Hematopoietic multipotent progenitor cell (in vitro differentiated cells): ENCODE measurements around the gene ZNF814. TPM values are rescaled to one million over a fixed set of nuclear protein-coding genes. Genes with fewer than 3 reads are reported as not detected.
"Not testable (repeated sequence)": the region's sequence is repeated elsewhere in the genome, so short reads cannot be mapped to it uniquely, and the experiment has no call there.

Source experiments
- DNase-seq, 3 donors: peaks; one replicate each; pipeline ENCODE4 v3.0.0-alpha.2; 2011 to 2015; ENCODE audit warnings: low read depth in 2 of 3, low spot score in 2 of 3
- total RNA-seq: library from RNA; depleted of rRNA; stranded (reverse); fragments of >200 nt; gene quantifications from one replicate; pipeline ENCODE4 v1.2.3, GENCODE V29; 2012

ZNF814 gene
- total RNA-seq, 1 donor: 26.7 TPM

GRCh38 chr19:57867868-57868492, 20.9 kb downstream of the ZNF814 start:
- no peak for DNase-seq

DNA sequence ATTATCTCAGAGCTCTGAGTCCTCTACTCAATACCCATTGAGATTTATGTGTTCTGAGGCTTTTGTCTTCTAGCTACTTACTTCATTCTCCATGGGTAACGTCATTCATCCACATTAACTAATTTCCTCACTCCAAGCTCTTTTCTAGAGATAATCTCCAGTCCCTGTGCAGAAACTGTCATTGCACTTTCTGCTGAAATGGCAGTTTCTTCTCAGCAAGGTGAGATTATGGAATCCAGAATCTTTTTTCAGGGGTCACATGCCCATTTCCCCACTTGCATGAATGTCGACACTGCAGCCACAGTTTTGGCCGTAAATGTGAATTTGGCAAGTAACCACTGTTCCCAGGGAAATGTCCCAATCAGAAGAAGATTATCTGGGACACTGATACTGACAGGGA, 26.5 kb downstream of the ZNF814 start:
- not testable (repeated sequence) for DNase-seq

DNA sequence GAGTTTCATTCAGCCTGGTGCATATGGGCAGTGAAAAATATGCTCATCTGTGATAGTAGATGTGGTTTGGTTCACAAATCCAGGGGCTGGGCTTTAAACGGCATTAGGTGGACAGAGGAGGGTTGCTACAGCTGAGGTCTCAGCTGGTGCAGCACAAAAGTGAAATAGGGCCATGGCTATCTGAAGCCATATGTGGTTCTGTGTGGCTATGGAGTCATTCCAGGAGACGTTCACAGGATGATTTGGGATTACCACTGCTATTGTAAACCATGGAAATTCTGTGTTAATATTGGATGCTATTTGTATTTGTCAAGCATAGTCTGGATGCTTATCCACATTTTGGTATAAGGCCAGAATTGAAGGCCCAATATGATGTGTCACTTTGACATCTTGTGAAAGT, 34.7 kb downstream of the ZNF814 start:
- DNase-seq: not testable (repeated sequence)

- not testable (repeated sequence) for DNase-seq
Measured at GRCh38 chr19:57851812-57852603, 36.8 kb downstream of the ZNF814 start.

DNA sequence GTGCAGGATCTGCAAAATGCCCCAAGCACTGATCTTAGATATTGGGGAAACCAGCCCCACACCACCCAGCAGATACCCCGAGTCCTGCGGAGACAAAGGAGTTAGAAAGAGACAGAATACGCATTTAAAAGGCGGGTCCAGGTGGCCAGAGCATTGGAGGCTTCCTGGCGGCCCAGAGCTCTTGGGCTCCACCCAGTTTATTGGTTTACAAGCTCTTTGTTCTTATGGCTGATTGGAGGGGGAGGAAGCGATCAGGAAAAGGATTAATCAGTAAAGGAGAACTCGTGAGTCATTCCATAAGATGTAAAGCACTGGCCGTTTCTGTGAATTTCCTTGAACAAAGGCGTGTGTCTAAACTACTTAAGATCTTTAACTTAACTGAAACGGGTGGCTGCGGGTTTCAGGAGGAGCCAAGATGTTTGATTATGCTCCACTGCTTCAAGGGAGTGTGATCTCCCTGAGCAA, 38.3 kb downstream of the ZNF814 start:
- DNase-seq: no peak

GRCh38 chr19:57849666-57850473, 39.0 kb downstream of the ZNF814 start, which contains the start of gene ZNF587:
TSS of gene ZNF587 (plus strand) at chr19:57849859. CDS start at chr19:57850039, 180 bp downstream.
- peak; percentile 51 to 84 (median 73) for DNase-seq

GRCh38 chr19:57849162-57849665, 39.6 kb downstream of the ZNF814 start:
- DNase-seq: not testable (repeated sequence)

DNA sequence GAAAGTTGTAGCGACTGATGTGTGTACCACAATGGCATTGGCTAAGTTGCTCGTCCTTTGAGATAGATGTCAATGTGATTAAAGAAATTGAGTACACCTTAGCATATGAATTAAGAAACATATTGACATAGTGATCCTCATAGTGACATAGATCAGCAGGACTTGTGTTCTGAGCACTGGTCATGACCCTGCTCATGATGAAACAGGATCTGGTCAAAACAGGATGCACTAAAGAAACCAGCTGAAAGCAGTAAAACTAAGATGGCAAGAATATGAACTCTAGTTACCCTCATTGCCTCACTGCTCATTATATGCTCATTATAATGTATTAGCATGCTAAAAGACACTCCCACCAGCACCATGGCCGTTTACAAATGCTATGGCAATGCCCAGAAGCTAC, 41.7 kb downstream of the ZNF814 start:
- not testable (repeated sequence) for DNase-seq

- DNase-seq: no peak
Measured at GRCh38 chr19:57841122-57841763, 47.6 kb downstream of the ZNF814 start.

DNA sequence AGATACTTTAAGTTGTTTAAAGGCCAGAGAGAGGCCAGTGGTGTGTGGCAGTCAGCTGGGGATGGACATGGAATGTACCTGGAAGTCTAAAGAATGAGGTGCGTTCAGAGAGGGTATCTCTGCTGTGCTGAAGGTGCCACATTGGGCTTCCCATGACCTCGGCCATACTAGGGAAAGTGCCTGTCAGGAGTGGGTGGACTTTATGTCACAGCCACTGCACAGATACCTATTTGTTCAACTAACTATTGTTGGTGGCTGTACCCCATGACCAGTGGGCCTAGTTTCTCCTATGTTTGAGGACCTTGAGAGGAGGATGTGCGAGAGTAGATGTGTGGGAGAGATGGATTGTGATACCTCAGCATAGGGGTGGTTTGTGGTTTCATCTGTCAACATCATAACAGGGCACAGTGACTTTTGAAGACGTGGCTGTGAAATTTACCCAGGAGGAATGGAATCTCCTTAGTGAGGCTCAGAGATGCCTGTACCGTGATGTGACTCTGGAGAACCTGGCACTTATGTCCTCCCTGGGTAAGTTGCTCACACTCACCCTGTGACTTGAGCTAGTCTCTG, 50.1 kb downstream of the ZNF814 start:
- not testable (repeated sequence) for DNase-seq

DNA sequence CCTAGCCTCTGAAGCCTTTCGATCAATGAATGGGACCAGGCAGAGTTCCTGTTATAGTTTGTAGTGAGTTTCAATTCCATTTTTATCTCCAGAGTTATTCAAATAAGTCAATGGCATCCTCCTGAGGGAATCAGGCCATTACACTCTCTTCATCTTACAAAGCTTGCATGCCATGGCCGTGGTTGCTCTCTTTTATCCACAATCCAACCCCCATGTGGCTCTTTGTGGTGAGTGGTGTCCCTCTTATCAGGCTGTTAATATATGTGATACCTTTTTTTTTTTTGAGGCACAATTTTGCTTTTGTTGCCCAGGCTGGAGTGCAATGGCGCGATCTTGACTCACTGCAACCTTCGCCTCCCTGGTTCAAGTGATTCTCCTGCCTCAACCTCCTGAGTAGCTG, 51.8 kb downstream of the ZNF814 start:
- DNase-seq: not testable (repeated sequence)

- peak in 1 of 3 donors; percentile 40 for DNase-seq
Measured at GRCh38 chr19:57830071-57830602, 58.7 kb downstream of the ZNF814 start, which contains the start of gene ZNF587B. TSS of gene ZNF587B (plus strand) at chr19:57830299. CDS start at chr19:57830529, 230 bp downstream.

- no peak for DNase-seq
Measured at GRCh38 chr19:57829316-57829715, 59.5 kb downstream of the ZNF814 start.

DNA sequence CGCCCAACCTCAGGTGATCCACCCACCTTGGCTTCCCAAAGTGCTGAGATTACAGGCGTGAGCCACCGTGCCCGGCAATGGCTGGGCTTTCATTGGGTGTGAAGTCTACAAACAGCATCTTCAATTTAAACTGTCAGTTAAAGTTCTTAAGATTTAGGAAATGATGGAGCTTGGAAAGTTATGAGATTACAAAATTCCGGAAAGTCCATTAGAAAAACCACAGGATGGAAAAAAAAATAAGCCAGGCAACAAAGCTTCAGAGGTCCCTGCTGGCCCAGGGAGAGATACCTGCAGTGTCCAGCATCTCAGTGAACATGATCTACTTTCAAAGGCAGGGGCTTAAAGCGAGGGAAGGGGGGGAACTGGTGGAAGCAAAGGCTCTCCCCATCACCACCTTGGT, 63.3 kb downstream of the ZNF814 start:
- DNase-seq: no peak

GRCh38 chr19:57823608-57824007, 65.2 kb downstream of the ZNF814 start:
- not testable (repeated sequence) for DNase-seq

DNA sequence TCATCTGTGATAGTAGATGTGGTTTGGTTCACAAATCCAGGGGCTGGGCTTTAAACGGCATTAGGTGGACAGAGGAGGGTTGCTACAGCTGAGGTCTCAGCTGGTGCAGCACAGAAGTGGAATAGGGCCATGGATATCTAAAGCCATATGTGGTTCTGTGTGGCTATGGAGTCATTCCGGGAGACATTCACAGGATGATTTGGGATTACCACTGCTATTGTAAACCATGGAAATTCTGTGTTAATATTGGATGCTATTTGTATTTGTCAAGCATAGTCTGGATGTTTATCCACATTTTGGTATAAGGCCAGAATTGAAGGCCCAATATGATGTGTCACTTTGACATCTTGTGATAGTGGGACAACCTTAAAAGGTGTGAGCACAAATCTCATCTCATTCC, 65.7 kb downstream of the ZNF814 start:
- not testable (repeated sequence) for DNase-seq

DNA sequence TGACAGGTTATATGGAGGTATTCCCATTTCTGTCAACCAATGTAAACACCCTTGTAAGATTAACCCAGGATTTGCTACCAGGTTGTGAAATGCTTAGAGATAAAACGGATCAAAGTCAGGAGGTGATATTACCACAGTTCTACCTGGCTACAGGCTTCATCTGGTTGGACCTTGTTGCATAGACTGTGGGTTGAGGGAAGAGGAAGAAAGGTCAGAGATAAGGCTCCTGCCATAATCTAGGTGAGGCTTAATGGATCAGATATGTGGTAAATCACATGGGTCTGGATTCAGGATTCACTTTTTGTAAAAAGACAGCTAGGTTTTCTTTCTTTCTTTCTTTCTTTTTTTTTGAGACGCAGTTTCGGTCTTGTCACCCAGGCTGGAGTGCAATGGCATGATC, 67.3 kb downstream of the ZNF814 start:
- DNase-seq: not testable (repeated sequence)

- DNase-seq: not testable (repeated sequence)
Measured at GRCh38 chr19:57821095-57821494, 67.7 kb downstream of the ZNF814 start.

- DNase-seq: no peak
Measured at GRCh38 chr19:57820599-57820998, 68.2 kb downstream of the ZNF814 start.
